ENCODE results near the gene PDSS2. TPM values are rescaled to one million over a fixed set of nuclear protein-coding genes. Genes with fewer than 3 reads are reported as not detected.

Gene PDSS2
- polyA plus RNA-seq, 1 donor from 2014 or later, result 4.6 TPM

DNA sequence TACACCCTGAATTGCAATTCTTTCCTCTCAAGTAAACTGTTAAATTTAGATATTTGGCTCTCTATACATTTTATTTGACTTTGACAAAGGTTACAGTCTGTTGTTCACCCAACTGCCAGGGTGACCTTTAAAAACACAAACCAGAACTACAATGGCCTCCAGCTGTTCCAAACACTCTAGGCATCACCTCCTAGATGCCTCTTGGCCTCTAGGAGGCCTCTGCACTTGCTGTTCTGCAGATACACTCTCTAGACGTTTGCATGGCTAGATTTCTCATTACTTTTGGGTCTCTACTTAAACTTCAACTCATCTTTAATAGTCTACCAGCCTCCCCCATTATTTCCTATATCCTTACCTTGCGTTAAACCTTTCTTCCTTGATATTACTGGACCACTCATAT is 241.2 kb downstream of the PDSS2 start:
- Histone ChIP-seq H3K79me2 (replicated peaks; ENCODE audit: insufficient read depth, low read length) (no peaks in the 10 kb centered on the region), H3K9me2 (ENCODE audit: insufficient read depth, low read length) (no peaks in the 10 kb centered on the region), H3K27ac (ENCODE audit: low read length) (no peak overlapping the region), H3K27me3 (ENCODE audit: insufficient read depth, low read depth, low read length) (no peaks in the 10 kb centered on the region), H3K9me3 (ENCODE audit: low read length) (no peaks in the 10 kb centered on the region), H2AFZ (ENCODE audit: low read depth, low read length) (no peak overlapping the region), H4K20me1 (ENCODE audit: insufficient read depth) (no peaks in the 10 kb centered on the region), H3K4me3 (ENCODE audit: low read length) (no peak overlapping the region), H3K9ac (ENCODE audit: low read length) (no peak overlapping the region), H3K4me2 (ENCODE audit: low read length) (no peak overlapping the region), H3F3A (ENCODE audit: insufficient read depth, low read length, poor library complexity, severe bottlenecking) (no peaks in the 10 kb centered on the region), H3K36me3 (ENCODE audit: insufficient read depth, low read length) (no peaks in the 10 kb centered on the region)
- no peak for TF ChIP-seq POLR2AphosphoS5 (IDR thresholded peaks at IDR 0.05)
- TF ChIP-seq EZH2 (IDR thresholded peaks at IDR 0.05; ENCODE audit: borderline replicate concordance, insufficient read depth, low read length, poor library complexity, severe bottlenecking), result no peak
- TF ChIP-seq SMC3 (conservative IDR thresholded peaks at IDR 0.05; ENCODE audit: poor library complexity), result no peak
- TF ChIP-seq EP300 (conservative IDR thresholded peaks at IDR 0.05; ENCODE audit: poor library complexity, severe bottlenecking), result no peak
- TF ChIP-seq CTCF (IDR thresholded peaks at IDR 0.05; ENCODE audit: poor library complexity, severe bottlenecking), result no peak
- TF ChIP-seq RAD21 (conservative IDR thresholded peaks at IDR 0.05), result no peak

- H2AFZ ChIP-seq (ENCODE audit: low read depth, low read length), result no peak overlapping the region
- H3K27ac ChIP-seq (ENCODE audit: low read length), result no peak overlapping the region
- H3K9me3 ChIP-seq (ENCODE audit: low read length), result no peaks in the 10 kb centered on the region
- no peaks in the 10 kb centered on the region for H3K36me3 ChIP-seq (ENCODE audit: insufficient read depth, low read length)
- TF ChIP-seq MXI1 (conservative IDR thresholded peaks at IDR 0.05; ENCODE audit: poor library complexity, severe bottlenecking) (no peak), EP300 (conservative IDR thresholded peaks at IDR 0.05; ENCODE audit: poor library complexity, severe bottlenecking) (no peak), SMC3 (conservative IDR thresholded peaks at IDR 0.05; ENCODE audit: poor library complexity) (no peak), CTCF (IDR thresholded peaks at IDR 0.05; ENCODE audit: poor library complexity, severe bottlenecking) (no peak), RAD21 (conservative IDR thresholded peaks at IDR 0.05) (no peak), TAF1 (IDR thresholded peaks at IDR 0.05; ENCODE audit: low read depth) (no peak), EZH2 (IDR thresholded peaks at IDR 0.05; ENCODE audit: borderline replicate concordance, insufficient read depth, low read length, poor library complexity, severe bottlenecking) (no peak), POLR2AphosphoS5 (IDR thresholded peaks at IDR 0.05) (no peak)
- TF ChIP-seq, protein P1, sequence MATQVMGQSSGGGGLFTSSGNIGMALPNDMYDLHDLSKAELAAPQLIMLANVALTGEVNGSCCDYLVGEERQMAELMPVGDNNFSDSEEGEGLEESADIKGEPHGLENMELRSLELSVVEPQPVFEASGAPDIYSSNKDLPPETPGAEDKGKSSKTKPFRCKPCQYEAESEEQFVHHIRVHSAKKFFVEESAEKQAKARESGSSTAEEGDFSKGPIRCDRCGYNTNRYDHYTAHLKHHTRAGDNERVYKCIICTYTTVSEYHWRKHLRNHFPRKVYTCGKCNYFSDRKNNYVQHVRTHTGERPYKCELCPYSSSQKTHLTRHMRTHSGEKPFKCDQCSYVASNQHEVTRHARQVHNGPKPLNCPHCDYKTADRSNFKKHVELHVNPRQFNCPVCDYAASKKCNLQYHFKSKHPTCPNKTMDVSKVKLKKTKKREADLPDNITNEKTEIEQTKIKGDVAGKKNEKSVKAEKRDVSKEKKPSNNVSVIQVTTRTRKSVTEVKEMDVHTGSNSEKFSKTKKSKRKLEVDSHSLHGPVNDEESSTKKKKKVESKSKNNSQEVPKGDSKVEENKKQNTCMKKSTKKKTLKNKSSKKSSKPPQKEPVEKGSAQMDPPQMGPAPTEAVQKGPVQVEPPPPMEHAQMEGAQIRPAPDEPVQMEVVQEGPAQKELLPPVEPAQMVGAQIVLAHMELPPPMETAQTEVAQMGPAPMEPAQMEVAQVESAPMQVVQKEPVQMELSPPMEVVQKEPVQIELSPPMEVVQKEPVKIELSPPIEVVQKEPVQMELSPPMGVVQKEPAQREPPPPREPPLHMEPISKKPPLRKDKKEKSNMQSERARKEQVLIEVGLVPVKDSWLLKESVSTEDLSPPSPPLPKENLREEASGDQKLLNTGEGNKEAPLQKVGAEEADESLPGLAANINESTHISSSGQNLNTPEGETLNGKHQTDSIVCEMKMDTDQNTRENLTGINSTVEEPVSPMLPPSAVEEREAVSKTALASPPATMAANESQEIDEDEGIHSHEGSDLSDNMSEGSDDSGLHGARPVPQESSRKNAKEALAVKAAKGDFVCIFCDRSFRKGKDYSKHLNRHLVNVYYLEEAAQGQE (IDR thresholded peaks at IDR 0.05; ENCODE audit: borderline replicate concordance), result no peak
- no peaks in the 10 kb centered on the region for H3F3A ChIP-seq (ENCODE audit: insufficient read depth, low read length, poor library complexity, severe bottlenecking)
- H3K9me2 ChIP-seq (ENCODE audit: insufficient read depth, low read length), result no peaks in the 10 kb centered on the region
- no peak overlapping the region for H3K4me3 ChIP-seq (ENCODE audit: low read length)
- no peaks in the 10 kb centered on the region for H4K20me1 ChIP-seq (ENCODE audit: insufficient read depth)
- no peak overlapping the region for H3K4me2 ChIP-seq (ENCODE audit: low read length)
- no peak overlapping the region for H3K9ac ChIP-seq (ENCODE audit: low read length)
- H3K27me3 ChIP-seq (ENCODE audit: insufficient read depth, low read depth, low read length), result no peaks in the 10 kb centered on the region
- H3K79me2 ChIP-seq (replicated peaks; ENCODE audit: insufficient read depth, low read length), result no peaks in the 10 kb centered on the region
Measured at GRCh38 chr6:107217248-107217647, 242.1 kb downstream of the PDSS2 start.
